HUDEP-2 (cell line): ENCODE results near the gene TIMP1.
"Not testable (repeated sequence)": the region's sequence is repeated elsewhere in the genome, so short reads cannot be mapped to it uniquely, and the experiment has no call there.

Experiments
- DNase-seq, 76 experiments: peaks; one replicate each; lab custom pipeline; 2025; ENCODE audit not compliant: unreplicated experiment in 76 of 76; lab: John Stamatoyannopoulos, UW

The TIMP1 gene

GRCh38 chrX:47596256-47596655, 14.0 kb downstream of the TIMP1 start:
- DNase-seq = no peak

GRCh38 chrX:47597222-47597621, 15.0 kb downstream of the TIMP1 start:
- DNase-seq = no peak

- not testable (repeated sequence) for DNase-seq
These were observed 20.9 kb downstream of the TIMP1 start for GRCh38 chrX:47603125-47603524.

GRCh38 chrX:47605024-47605423, 22.8 kb downstream of the TIMP1 start:
- no peak for DNase-seq

- DNase-seq = no peak
These were observed 24.9 kb downstream of the TIMP1 start for GRCh38 chrX:47607091-47607490.

GRCh38 chrX:47608130-47608810, 26.0 kb downstream of the TIMP1 start:
- DNase-seq = peak in 1 of 76 experiments; percentile 15

- no peak for DNase-seq
These were observed 28.3 kb downstream of the TIMP1 start for GRCh38 chrX:47610511-47610910.

GRCh38 chrX:47611489-47611888, 29.3 kb downstream of the TIMP1 start:
- DNase-seq = no peak

- DNase-seq = no peak
These were observed 29.7 kb downstream of the TIMP1 start for GRCh38 chrX:47611926-47612325.

- DNase-seq = no peak
These were observed 30.2 kb downstream of the TIMP1 start for GRCh38 chrX:47612418-47612817.

- peak in 3 of 76 experiments; percentile 0 to 5 (median 1) for DNase-seq
These were observed 30.8 kb downstream of the TIMP1 start for GRCh38 chrX:47613082-47613481.

- DNase-seq = no peak
These were observed 32.4 kb downstream of the TIMP1 start for GRCh38 chrX:47614618-47615017.

GRCh38 chrX:47618923-47619485, 36.8 kb downstream of the TIMP1 start:
- DNase-seq = no peak

GRCh38 chrX:47619486-47620302, 37.5 kb downstream of the TIMP1 start, which contains the start of gene SYN1:
SYN1 (minus strand) TSS chrX:47619857; CDS start chrX:47619728, 129 bp downstream.
- DNase-seq = peak in 71 of 76 experiments; percentile 2 to 82 (median 56)

- no peak for DNase-seq
These were observed 38.1 kb downstream of the TIMP1 start for GRCh38 chrX:47620303-47620685.

- DNase-seq = no peak
These were observed 39.6 kb downstream of the TIMP1 start for GRCh38 chrX:47621851-47622250.

GRCh38 chrX:47623540-47624027, 41.3 kb downstream of the TIMP1 start:
- peak in 10 of 76 experiments; percentile 2 to 27 (median 6) for DNase-seq

GRCh38 chrX:47625365-47625764, 43.1 kb downstream of the TIMP1 start:
- no peak for DNase-seq

GRCh38 chrX:47628982-47629381, 46.7 kb downstream of the TIMP1 start:
- no peak for DNase-seq

- DNase-seq = no peak
These were observed 47.4 kb downstream of the TIMP1 start, which contains the start of gene CFP for GRCh38 chrX:47629419-47630200. CFP (minus strand) TSS chrX:47629930; CDS start chrX:47629844, 86 bp downstream.
